MG63 (cell line): ENCODE measurements around the gene SH3D21. TPM values are rescaled to one million over a fixed set of nuclear protein-coding genes. Genes with fewer than 3 reads are reported as not detected.

Experiments used
- DNase-seq: peaks from one replicate; pipeline ENCODE4 v3.0.0-alpha.2; 2020
- H3K27me3 ChIP-seq: fragments of 250-450 bp; sonication (Bioruptor Pico); 2 replicates; pipeline ENCODE4 v1.5.1; 2020; ENCODE audit warnings: mild to moderate bottlenecking, moderate library complexity
- H3K36me3 ChIP-seq: fragments of 250-450 bp; sonication (Bioruptor Pico); 2 replicates; pipeline ENCODE4 v1.5.1; 2020; ENCODE audit warnings: mild to moderate bottlenecking, moderate library complexity
- H3K4me3 ChIP-seq: fragments of 250-450 bp; sonication (Bioruptor Pico); 2 replicates; pipeline ENCODE4 v1.5.1; 2020; ENCODE audit warnings: mild to moderate bottlenecking, moderate library complexity
- H3K9me3 ChIP-seq: fragments of 250-450 bp; sonication (Bioruptor Pico); 2 replicates; pipeline ENCODE4 v1.5.1; 2020; ENCODE audit warnings: mild to moderate bottlenecking, moderate library complexity
- total RNA-seq: library from RNA; depleted of rRNA; stranded (reverse); fragments of >200 nt; shearing (Covaris generic); gene quantifications from 2 replicates; pipeline ENCODE4 v1.2.3, GENCODE V29; 2014; ENCODE audit warnings: low replicate concordance; rRNA removed

The SH3D21 gene
- 0.03 TPM in 1 of 2 replicates, not detected in the other for total RNA-seq

DNA sequence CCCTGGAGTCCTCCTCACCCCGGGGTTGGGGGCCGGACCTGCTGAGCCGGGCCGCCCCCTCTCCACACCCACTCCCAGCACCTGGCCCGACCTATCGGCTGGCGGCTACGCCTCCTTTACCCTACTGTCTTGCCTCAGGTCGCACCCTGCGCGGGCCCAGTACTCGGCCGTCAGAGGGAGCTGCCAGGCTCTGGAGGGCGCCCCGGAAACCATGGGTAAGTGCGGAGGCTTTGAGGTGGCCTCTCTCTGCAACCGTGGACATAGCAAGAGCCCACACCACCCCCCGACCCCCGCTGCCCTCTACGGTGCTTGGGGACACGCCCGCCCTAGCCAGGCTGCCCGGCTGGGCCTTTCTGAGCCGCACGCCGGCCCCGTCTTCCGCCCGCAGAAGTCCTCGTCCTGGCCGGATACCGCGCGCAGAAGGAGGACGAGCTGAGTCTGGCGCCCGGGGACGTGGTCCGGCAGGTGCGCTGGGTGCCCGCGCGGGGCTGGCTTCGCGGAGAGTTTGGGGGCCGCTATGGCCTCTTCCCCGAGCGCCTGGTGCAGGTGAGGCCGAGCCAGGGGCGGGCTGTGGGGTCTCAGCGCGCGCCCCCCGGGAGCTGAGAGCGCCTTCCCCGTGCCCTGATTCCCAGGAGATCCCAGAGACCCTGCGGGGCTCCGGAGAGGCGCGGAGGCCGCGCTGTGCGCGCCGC is at the start of gene SH3D21:
Gene SH3D21 (plus strand): TSS at position 159 of the 692 bp plus-strand sequence. CDS start 53 bp downstream, at position 212.
- peaks cover 50% of the 10 kb centered on the region for H3K36me3 ChIP-seq
- no peaks in the 10 kb centered on the region for H3K27me3 ChIP-seq
- H3K9me3 ChIP-seq: no peaks in the 10 kb centered on the region
- no peak within 1 kb of the TSS for H3K4me3 ChIP-seq
- no peak for DNase-seq

DNA sequence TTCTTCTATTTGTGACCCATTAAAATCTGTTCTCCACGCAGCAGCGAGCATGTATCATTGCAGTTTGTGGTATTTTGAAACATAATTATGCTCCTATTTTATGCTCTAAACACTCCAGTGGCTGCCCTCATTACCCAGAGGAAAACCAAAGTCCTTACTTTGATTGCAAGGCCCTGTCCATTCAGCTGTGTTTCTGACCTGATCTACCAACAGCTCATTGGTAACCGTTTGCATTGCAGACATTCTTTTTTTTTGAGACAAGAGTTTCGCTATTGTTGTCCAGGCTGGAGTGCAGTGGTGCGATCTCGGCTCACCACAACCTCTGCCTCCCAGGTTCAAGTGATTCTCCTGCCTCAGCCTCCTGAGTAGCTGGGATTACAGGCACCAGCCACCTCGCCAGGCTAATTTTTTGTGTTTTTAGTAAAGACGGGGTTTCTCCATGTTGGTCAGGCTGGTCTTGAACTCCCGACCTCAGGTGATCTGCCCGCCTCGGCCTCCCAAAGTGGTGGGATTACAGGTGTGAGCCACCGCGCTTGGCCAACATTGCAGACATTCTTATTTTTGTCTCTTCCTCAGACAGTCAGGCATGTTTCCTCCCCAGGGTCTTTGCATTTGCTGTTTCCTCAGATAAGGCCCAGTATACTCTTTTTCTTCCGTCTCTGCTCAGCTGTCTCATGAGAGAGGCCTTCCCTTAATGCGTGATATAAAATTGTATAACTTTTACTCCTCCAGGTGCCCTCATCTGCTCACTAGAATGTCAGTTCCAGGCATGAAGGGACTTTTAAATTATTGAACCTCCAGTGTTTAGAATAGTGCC is 49.4 kb upstream of the SH3D21 start:
- Histone ChIP-seq H3K4me3 (no peak overlapping the region), H3K36me3 (peaks cover 70% of the 10 kb centered on the region), H3K27me3 (no peaks in the 10 kb centered on the region), H3K9me3 (no peaks in the 10 kb centered on the region)
- DNase-seq: no peak

DNA sequence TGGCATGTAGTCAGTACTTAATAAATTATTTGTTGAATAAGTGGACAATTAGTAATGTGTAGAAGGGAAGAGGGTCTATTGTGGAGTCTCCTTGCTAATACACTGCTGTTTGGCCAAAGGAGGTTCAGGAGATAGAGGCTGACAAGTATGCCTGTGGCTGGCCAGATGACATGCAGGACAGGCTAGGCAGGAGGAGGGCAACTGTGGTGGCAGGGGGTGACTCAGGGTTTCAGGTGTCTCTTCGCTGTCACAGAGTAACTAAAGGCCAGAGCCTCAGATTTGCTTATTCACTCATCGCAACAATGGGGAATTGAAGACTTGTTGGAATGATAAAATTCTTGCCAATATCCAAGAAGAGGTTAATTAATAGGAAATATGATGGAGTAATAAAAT is 48.8 kb upstream of the SH3D21 start:
- no peak for DNase-seq
- Histone ChIP-seq H3K27me3 (no peaks in the 10 kb centered on the region), H3K4me3 (no peak overlapping the region), H3K9me3 (no peaks in the 10 kb centered on the region), H3K36me3 (peaks cover 72% of the 10 kb centered on the region)

DNA sequence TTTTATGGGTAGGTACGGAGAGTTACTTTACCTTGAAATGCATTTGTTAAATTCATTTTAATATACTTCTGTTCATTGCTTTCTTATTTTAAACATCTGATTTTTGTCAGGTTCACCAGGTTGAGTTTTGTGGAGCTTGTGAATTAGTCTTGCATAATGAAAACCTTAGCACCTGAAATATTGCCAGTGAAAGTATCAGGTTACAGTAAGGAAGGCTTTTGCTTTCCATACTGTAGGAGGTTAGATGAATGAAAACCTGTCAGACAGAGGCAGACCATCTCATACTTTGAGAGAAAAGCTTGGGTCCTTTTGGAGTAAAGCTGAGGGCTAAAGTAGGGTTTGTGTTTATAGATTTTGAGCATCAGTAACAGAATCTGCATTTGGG is 47.2 kb upstream of the SH3D21 start:
- Histone ChIP-seq H3K36me3 (peaks cover 73% of the 10 kb centered on the region), H3K27me3 (no peaks in the 10 kb centered on the region), H3K4me3 (no peak overlapping the region), H3K9me3 (no peaks in the 10 kb centered on the region)
- no peak for DNase-seq

DNA sequence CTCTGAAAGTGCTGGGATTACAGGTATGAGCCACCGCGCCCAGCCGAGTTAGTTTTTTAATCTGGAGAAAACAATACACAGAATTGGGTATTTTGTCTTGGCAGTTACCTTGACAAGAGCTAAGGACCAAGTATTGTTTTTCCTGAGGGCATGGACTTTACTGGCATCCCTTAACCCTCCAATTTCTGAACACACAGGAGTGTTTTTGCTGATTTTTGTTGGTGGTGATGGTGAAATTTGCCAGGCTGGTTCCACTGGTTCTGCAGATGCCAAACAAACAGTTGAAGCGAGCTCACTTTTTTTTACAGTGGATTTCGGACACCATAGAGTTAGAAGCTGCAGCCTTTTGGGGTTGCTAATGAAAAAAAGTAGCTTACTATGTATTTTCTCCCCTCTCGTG is 37.2 kb upstream of the SH3D21 start:
- Histone ChIP-seq H3K4me3 (no peak overlapping the region), H3K9me3 (no peaks in the 10 kb centered on the region), H3K27me3 (no peaks in the 10 kb centered on the region), H3K36me3 (peaks cover 64% of the 10 kb centered on the region)
- DNase-seq: no peak

DNA sequence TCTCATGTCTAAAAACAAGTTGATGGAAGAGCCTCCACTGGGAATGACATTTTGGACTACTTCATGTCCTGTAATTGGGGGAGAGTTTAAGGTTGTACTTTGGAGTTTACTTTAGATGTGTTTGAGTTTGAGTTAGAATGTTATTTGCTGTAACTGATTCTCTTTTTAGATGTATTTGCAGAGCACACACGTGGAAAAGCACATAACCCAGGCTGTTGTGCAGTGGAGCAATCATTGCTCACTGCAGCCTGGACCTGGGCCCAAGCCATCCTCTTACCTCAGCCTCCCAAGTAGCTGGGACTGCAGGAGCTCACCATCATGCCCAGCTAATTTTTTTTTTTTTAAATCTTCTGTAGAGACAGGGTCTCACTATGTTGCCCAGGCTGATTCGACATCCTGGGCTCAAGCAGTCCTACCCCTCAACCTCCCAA is 36.7 kb upstream of the SH3D21 start:
- H3K9me3 ChIP-seq: no peaks in the 10 kb centered on the region
- no peaks in the 10 kb centered on the region for H3K27me3 ChIP-seq
- DNase-seq: no peak
- H3K36me3 ChIP-seq: peaks cover 63% of the 10 kb centered on the region
- no peak overlapping the region for H3K4me3 ChIP-seq

DNA sequence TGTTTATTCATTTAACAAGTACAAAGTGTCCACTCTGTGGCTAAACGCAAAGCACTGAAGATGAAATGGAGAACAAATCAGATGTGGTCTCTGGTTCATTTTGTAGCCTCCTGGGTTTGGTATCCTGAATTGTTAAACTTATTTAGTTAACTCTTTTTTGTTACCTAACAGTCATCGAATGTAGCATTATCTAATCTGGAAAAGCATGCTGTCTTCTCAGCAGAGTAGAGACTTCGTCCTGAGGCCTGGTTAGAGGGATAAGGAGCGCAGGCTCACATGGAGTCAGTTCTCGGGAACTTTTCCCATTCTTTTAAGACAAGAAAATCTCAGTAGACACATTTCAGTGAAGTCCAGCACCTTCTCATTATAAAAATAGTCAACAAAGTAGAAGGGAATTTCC is 33.1 kb upstream of the SH3D21 start:
- no peak for DNase-seq
- Histone ChIP-seq H3K27me3 (no peaks in the 10 kb centered on the region), H3K36me3 (peaks cover 51% of the 10 kb centered on the region), H3K4me3 (no peak overlapping the region), H3K9me3 (no peaks in the 10 kb centered on the region)

DNA sequence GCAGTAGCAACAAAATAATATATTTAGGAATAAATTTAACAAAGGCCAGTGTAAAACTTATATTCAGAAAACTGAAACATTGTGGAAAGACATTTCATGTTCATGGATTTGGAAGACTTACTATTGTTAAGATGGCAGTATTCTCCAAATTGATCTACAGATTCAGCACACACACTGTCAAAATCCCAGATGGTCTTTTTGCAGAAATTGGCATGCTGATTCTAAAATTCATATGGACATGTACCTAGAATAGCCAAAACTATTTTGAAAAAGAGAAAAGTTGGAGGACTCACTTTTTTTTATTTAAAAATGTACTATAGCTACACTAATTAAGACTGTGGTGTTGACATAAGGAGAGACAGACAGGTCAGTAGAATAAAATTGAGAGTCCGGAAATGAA is 32.0 kb upstream of the SH3D21 start:
- Histone ChIP-seq H3K9me3 (no peaks in the 10 kb centered on the region), H3K4me3 (no peak overlapping the region), H3K27me3 (no peaks in the 10 kb centered on the region), H3K36me3 (peaks cover 48% of the 10 kb centered on the region)
- DNase-seq: no peak

DNA sequence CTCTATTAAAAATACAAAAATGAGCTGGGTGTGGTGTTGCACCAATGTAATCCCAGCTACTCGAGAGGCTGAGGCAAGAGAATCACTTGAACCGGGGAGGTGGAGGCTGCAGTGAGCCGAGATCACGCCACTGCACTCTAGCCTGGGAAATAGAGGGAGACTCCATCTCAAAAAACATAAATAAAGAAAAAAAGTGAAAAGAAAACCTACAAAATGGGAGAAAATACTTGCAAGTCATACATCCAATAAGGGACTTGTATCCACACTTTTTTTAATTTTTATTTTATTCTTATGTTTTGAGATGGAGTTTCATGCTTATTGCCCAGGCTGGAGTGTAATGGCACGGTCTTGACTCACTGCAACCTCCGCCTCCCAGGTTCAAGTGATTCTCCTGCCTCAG is 29.5 kb upstream of the SH3D21 start:
- no peaks in the 10 kb centered on the region for H3K9me3 ChIP-seq
- H3K27me3 ChIP-seq: no peaks in the 10 kb centered on the region
- no peak for DNase-seq
- H3K36me3 ChIP-seq: peaks cover 36% of the 10 kb centered on the region
- no peak overlapping the region for H3K4me3 ChIP-seq

DNA sequence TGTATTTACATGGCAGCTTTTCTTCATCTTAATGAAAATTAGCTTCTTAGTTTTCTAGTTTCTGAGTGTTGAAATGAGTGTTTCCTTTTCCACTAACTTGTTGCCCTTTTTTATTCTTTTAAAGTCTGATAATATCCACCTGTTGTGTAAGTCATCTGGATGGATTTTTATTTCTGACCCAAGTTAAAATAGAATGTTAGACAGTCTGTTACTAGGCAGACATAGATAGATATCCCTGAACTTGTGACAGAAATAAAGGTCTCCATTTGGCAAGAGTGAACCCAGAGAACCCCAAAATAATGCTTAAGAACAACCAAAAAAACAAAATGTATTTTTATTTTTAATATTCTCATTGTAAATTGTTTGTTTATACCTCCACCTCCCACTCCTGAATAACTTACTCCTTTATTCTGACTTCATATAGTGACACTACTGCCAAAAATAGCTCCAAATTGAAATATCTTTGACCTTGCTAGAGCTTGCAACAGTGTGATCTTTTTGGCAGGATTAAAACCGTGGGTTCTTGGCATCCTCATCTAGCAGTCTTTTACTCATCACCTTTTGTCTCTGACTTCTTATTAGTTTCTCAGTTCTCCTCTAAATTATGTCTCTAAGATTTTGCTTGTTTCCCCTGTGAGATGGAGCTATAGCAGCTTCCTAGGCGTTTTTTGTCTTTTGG is 26.9 kb upstream of the SH3D21 start:
- no peaks in the 10 kb centered on the region for H3K27me3 ChIP-seq
- DNase-seq: no peak
- no peaks in the 10 kb centered on the region for H3K9me3 ChIP-seq
- H3K36me3 ChIP-seq: peaks cover 34% of the 10 kb centered on the region
- H3K4me3 ChIP-seq: no peak overlapping the region

DNA sequence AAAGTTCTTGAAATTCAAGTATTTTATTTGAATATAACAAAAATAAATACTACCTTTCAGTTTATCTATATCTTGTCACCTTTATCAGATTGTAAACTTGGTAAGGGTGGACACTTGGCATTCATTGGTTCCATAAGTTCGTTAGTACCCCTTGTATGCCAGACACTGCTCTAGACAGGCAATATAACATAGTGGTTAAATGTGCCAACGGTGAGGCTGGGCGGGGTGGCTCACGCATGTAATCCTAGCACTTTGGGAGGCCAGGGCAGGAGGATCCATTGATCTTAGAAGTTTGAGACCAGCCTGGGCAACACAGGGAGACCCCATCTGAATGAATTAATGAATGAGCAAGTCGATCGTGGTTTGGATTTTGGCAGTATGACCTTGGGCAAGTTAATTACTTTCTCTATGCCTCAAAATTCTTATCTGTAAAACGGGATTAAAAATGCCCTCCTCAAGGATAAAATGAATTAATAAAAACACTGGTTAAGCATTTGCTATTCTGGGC is 26.3 kb upstream of the SH3D21 start:
- DNase-seq: no peak
- no peak overlapping the region for H3K4me3 ChIP-seq
- no peaks in the 10 kb centered on the region for H3K27me3 ChIP-seq
- H3K9me3 ChIP-seq: no peaks in the 10 kb centered on the region
- H3K36me3 ChIP-seq: peaks cover 37% of the 10 kb centered on the region

DNA sequence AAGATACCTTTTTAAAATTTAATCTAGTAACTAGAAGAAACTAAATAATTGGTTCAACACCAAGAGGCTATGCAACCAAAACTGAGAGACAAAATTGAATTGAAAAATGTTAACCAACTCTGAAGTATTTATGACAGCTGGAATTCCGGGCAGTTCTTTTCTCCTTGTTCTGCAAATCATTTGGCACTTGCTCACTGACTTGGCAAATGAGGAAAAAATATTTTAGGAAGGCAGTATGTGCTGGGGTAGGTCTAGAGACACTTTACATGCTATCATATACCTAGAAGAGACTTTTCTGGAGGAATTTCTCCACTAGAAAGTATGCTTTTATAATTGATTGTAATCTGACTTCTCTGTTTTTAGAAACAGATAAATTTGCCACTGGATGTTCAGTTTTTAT is 22.1 kb upstream of the SH3D21 start:
- no peak for DNase-seq
- Histone ChIP-seq H3K27me3 (no peaks in the 10 kb centered on the region), H3K4me3 (no peak overlapping the region), H3K36me3 (peaks cover 68% of the 10 kb centered on the region), H3K9me3 (no peaks in the 10 kb centered on the region)

DNA sequence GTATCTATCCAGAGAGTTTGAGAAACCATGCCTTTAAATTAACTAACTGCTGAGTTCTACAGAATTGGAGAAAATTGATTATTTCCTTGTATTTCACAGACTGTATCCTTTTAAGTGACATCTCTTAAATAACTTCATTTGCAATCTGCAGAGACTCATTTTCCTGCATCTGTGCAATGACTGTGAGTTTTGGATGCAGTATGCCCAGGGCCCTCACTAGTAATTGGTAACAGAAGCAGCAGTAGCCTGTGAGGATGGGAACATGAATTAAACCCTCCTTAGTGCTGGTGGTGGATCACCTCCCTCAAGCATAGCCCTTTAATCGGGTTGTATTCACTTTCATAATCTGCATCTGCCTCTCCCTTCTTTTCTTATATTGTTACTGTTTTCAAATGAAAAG is 21.7 kb upstream of the SH3D21 start:
- no peaks in the 10 kb centered on the region for H3K9me3 ChIP-seq
- no peak overlapping the region for H3K4me3 ChIP-seq
- DNase-seq: no peak
- H3K27me3 ChIP-seq: no peaks in the 10 kb centered on the region
- H3K36me3 ChIP-seq: peaks cover 72% of the 10 kb centered on the region

DNA sequence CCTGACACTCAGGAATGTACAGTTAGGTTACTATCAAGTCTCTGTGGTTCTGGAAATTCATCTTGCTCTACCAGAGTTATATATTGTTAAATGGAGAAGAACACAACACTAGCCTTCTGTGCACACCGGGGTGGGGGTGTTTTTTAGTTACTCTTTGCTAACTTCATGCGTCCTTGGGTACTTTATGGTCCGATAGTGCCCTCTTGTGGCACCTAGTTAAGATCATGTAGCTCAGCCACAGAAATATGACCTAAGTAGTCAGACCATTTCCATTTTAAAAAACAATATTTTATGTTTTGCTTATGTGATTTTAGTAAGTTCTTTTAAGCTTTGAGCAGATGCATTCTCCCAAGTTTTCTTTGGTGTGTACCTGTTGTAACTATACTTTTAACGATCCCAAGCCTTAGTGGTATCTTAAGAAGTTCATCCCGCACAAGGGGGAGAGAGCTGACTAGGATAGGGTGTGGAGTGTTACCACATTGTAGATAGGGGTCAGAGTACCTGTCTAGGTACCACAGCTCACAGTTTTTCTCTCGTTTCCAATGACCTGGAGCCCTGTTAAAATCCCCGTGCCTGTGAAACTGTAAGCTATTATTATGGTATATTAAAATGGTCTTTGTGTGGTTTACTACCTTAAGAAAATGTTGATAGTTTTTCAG is 20.6 kb upstream of the SH3D21 start:
- peak; percentile 45 for DNase-seq
- peaks cover 80% of the 10 kb centered on the region for H3K36me3 ChIP-seq
- H3K4me3 ChIP-seq: no peak overlapping the region
- no peaks in the 10 kb centered on the region for H3K9me3 ChIP-seq
- H3K27me3 ChIP-seq: no peaks in the 10 kb centered on the region

DNA sequence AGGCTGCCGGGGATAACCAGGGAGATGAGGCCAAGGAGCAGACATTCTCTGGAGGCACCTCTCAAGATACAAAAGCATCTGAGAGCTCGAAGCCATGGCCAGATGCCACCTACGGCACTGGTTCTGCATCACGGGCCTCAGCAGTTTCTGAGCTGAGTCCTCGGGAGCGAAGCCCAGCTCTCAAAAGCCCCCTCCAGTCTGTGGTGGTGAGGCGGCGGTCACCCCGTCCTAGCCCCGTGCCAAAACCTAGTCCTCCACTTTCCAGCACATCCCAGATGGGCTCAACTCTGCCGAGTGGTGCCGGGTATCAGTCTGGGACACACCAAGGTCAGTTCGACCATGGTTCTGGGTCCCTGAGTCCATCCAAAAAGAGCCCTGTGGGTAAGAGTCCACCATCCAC is 19.4 kb upstream of the SH3D21 start:
- Histone ChIP-seq H3K27me3 (no peaks in the 10 kb centered on the region), H3K36me3 (peaks cover 89% of the 10 kb centered on the region), H3K9me3 (no peaks in the 10 kb centered on the region)

DNA sequence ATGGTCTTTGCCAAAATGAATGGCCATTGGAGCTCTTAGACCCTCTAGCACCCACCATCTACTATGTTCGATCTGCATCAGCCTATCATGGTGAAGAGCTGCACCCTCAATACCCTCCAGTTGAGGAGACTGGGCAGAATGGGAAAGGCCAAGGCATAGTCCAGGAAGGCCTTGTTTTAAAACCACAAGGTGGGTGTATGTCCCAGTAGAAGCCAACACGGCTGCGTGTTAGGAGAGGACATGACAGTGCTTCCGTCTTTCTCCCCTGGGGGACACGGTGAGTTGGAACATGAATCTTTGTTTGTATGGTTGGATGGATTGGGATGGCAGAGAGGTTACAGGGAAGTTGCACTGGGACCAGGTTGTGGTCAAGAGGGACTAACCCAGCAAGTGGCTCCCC is 18.6 kb upstream of the SH3D21 start:
- H3K4me3 ChIP-seq: no peak overlapping the region
- no peak for DNase-seq
- peaks cover 93% of the 10 kb centered on the region for H3K36me3 ChIP-seq
- no peaks in the 10 kb centered on the region for H3K9me3 ChIP-seq
- H3K27me3 ChIP-seq: no peaks in the 10 kb centered on the region

More for the DNA sequence above, 19.4 kb upstream of the SH3D21 start:
- no peak overlapping the region for H3K4me3 ChIP-seq
- DNase-seq: no peak

DNA sequence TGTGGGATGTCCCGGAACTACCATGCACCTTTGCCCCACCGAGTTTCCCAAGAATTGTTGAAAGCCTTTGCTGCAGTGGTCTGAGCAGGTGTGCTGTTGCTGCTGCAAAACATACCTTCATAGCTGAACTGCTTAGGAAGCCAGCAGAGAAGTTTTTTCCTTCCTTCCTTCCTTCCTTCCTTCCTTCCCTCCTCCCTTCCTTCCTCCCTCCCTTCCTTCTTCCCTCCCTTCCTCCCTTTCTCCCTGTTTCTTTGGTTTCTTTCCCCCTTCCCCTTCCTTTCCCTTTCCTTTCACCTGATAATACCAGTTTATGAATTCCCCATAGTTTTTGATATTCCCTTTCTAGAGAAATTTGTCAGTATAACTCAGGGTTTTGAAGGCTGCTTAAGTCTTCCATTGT is 10.8 kb upstream of the SH3D21 start:
- Histone ChIP-seq H3K4me3 (no peak overlapping the region), H3K27me3 (no peaks in the 10 kb centered on the region), H3K36me3 (peaks cover 84% of the 10 kb centered on the region), H3K9me3 (no peaks in the 10 kb centered on the region)
- DNase-seq: no peak
